Endothelial cell of umbilical vein (primary cell): ENCODE data around the gene RTN4RL1. TPM values are rescaled to one million over a fixed set of nuclear protein-coding genes. Genes with fewer than 3 reads are reported as not detected.

Experiments
- BruUV-seq: library from RNA; stranded (reverse); fragments of 400-500 nt; replicated peaks from 2 replicates; lab custom pipeline; 2021; lab: Mats Ljungman, UMichigan
- CTCF ChIA-PET: fragments of 300-600, 350-600 bp; sonication (Branson Sonifier 250); formaldehyde crosslinking; loops from one replicate; lab custom pipeline; 2021; ENCODE audit warnings: antibody characterized with exemption, inconsistent platforms; lab: Charles Lee
- POLR2A ChIA-PET: fragments of 300-600, 350-600 bp; sonication (Branson Sonifier 250); formaldehyde crosslinking; loops from one replicate; lab custom pipeline; 2021; ENCODE audit warnings: antibody characterized with exemption, inconsistent platforms; lab: Charles Lee
- DNase-seq: peaks from one replicate; pipeline ENCODE4 v3.0.0-alpha.2; 2011; ENCODE audit warnings: low read depth, low spot score
- FAIRE-seq: peaks from 2 replicates; lab custom pipeline; 2011; peaks lifted over from hg19 to GRCh38; lab: Jason Lieb, UNC
- H2AFZ ChIP-seq: 2 replicates; pipeline ENCODE4 v1.6.0; 2012; ENCODE audit warnings: low read depth, low read length, control low read depth, inconsistent platforms
- H3K27ac ChIP-seq: 2 replicates; pipeline ENCODE4 v1.5.1; 2011; ENCODE audit warnings: low read depth, mild to moderate bottlenecking, control low read depth, low read length, moderate library complexity; ENCODE audit not compliant: insufficient read depth
- H3K27me3 ChIP-seq, 2 experiments: 2 replicates each; pipeline versions ENCODE4 v1.6.0 to v1.6.1; 2011; ENCODE audit warnings: low read length in 2 of 2, mixed read lengths in 1 of 2; ENCODE audit not compliant: control insufficient read depth in 2 of 2, insufficient read depth in 2 of 2
- H3K36me3 ChIP-seq, 2 experiments: 2 replicates in 1 of 2; 3 replicates in 1 of 2; pipeline ENCODE4 v1.5.1; 2011; ENCODE audit warnings: low read length in 2 of 2, mild to moderate bottlenecking in 1 of 2, moderate library complexity in 1 of 2; ENCODE audit not compliant: control insufficient read depth in 2 of 2, insufficient read depth in 2 of 2; ENCODE audit errors: extremely low read depth in 1 of 2
- H3K4me1 ChIP-seq: 3 replicates; pipeline ENCODE4 v1.5.1; 2011; ENCODE audit warnings: mild to moderate bottlenecking, low read length; ENCODE audit not compliant: control insufficient read depth, insufficient read depth; ENCODE audit errors: extremely low read depth
- H3K4me2 ChIP-seq: 2 replicates; pipeline ENCODE4 v1.6.1; 2011; ENCODE audit warnings: low read length, control low read depth, mixed read lengths; ENCODE audit not compliant: insufficient read depth
- H3K4me3 ChIP-seq, 3 experiments: fragments of 200-600 bp in 1 of 3; sonication (generic), shearing (Covaris generic) in 1 of 3; replicated peaks in 1 of 3; 2 replicates each; pipeline ENCODE4 v1.5.1; 2011 to 2016; ENCODE audit warnings: control low read depth in 3 of 3, low read length in 3 of 3, mild to moderate bottlenecking in 2 of 3, inconsistent platforms in 1 of 3, low read depth in 1 of 3, moderate library complexity in 1 of 3; ENCODE audit not compliant: insufficient read depth in 1 of 3
- H3K79me2 ChIP-seq: 2 replicates; pipeline ENCODE4 v1.6.0; 2012; ENCODE audit warnings: low read length, inconsistent platforms; ENCODE audit not compliant: control insufficient read depth, insufficient read depth
- H3K9ac ChIP-seq: replicated peaks from 2 replicates; pipeline ENCODE3; 2011; ENCODE audit warnings: low read length, control low read depth; ENCODE audit not compliant: insufficient read depth; ENCODE audit errors: extremely low read depth
- H3K9me1 ChIP-seq: replicated peaks from 3 replicates; pipeline ENCODE4 v1.6.0; 2011; ENCODE audit warnings: mild to moderate bottlenecking, low read length; ENCODE audit not compliant: control insufficient read depth, insufficient read depth; ENCODE audit errors: extremely low read depth
- H3K9me3 ChIP-seq: replicated peaks from 2 replicates; pipeline ENCODE4 v1.5.1; 2012; ENCODE audit warnings: low read length, inconsistent platforms; ENCODE audit not compliant: control insufficient read depth, insufficient read depth
- H4K20me1 ChIP-seq: replicated peaks from 2 replicates; pipeline ENCODE3; 2011; ENCODE audit warnings: mild to moderate bottlenecking, low read length; ENCODE audit not compliant: control insufficient read depth, insufficient read depth; ENCODE audit errors: extremely low read depth
- CTCF ChIP-seq, 2 donors: IDR thresholded peaks; 1 replicate in 1 of 2; 2 replicates in 1 of 2; pipeline ENCODE4 v1.5.1; 2011; ENCODE audit warnings: low read length in 2 of 2, mild to moderate bottlenecking in 2 of 2, moderate library complexity in 2 of 2, control low read depth in 1 of 2, inconsistent platforms in 1 of 2, low read depth in 1 of 2; ENCODE audit not compliant: insufficient read depth in 1 of 2; ENCODE audit errors: extremely low read depth in 1 of 2
- EZH2 ChIP-seq: IDR thresholded peaks from 2 replicates; pipeline ENCODE4 v1.6.1; 2012; ENCODE audit warnings: borderline replicate concordance, low read depth, mild to moderate bottlenecking, moderate library complexity, low read length, inconsistent platforms; ENCODE audit not compliant: severe bottlenecking
- FOS ChIP-seq: IDR thresholded peaks from 2 replicates; pipeline ENCODE4 v1.6.1; 2011; ENCODE audit warnings: mild to moderate bottlenecking, low read length, moderate library complexity, borderline replicate concordance; ENCODE audit not compliant: insufficient read depth
- GATA2 ChIP-seq: IDR thresholded peaks from 2 replicates; pipeline ENCODE4 v1.7.0; 2011; ENCODE audit warnings: low read depth, mild to moderate bottlenecking, moderate library complexity, mixed read lengths, low read length; ENCODE audit not compliant: insufficient read length, insufficient read depth
- JUN ChIP-seq: IDR thresholded peaks from 2 replicates; pipeline ENCODE4 v1.6.1; 2011; ENCODE audit warnings: borderline replicate concordance, low read depth; ENCODE audit not compliant: insufficient read length, insufficient read depth
- MAX ChIP-seq: IDR thresholded peaks from 2 replicates; pipeline ENCODE4 v1.6.1; 2011; ENCODE audit not compliant: insufficient read depth, insufficient read length
- MYC ChIP-seq: IDR thresholded peaks from one replicate; pipeline ENCODE4 v1.6.1; 2011; ENCODE audit warnings: mild to moderate bottlenecking, low read depth, low read length
- POLR2A ChIP-seq: IDR thresholded peaks from 2 replicates; pipeline ENCODE4 v1.6.1; 2012; ENCODE audit warnings: low read depth, mild to moderate bottlenecking, control low read depth, low read length
- POLR2AphosphoS5 ChIP-seq: IDR thresholded peaks from 2 replicates; pipeline ENCODE4 v1.6.1; 2012; ENCODE audit warnings: low read depth, mild to moderate bottlenecking, control low read depth, low read length, moderate library complexity; ENCODE audit not compliant: insufficient read depth
- dilution Hi-C: fragments of 300-500 bp; cut with MboI; formaldehyde crosslinking; loops from one replicate; pipeline ENCODE4 v1.15.0; 2019; ENCODE audit warnings: low sequenced_read_pairs; ENCODE audit not compliant: extremely low pct_ligation_motif_present
- intact Hi-C: fragments of 100-400 bp; cut with micrococcal nuclease; formaldehyde crosslinking; loops from one replicate; pipeline ENCODE4 v1.10.0; 2022
- polyA plus RNA-seq, 4 experiments: library from polyadenylated mRNA; depleted of rRNA in 3 of 4; stranded (reverse) in 3 of 4; unstranded in 1 of 4; fragments of >200 nt; gene quantifications; 2 replicates each; pipeline versions ENCODE4 v1.2.1 to v1.2.3, GENCODE V29; 2011 to 2012; ENCODE audit warnings: missing spikeins in 1 of 4
- total RNA-seq: library from RNA; stranded (reverse); gene quantifications from 2 replicates; pipeline ENCODE4 v1.2.3, GENCODE V29; 2021

RTN4RL1 gene
- total and polyA plus RNA-seq, 2 donors (not counting 3 experiments of a cell fraction or from before 2014, with no cell fraction given) = 0.04 TPM; not detected in 1

- dilution Hi-C loops (no loop called here), intact Hi-C loops (no loop called here)
- DNase-seq (no peak), FAIRE-seq (no peak)
- peaks cover 15% of the 10 kb centered on the region for H3K4me1 ChIP-seq
- ChIA-PET CTCF (interaction anchor here (1.5 to 2.8 kb wide), 3 partner anchors 105 to 127 kb away, joined by 4 to 23 read pairs (median 8); no protein-coding TSS in a partner anchor), POLR2A (no interaction called here)
- no peaks in the 10 kb centered on the region for H3K9me3 ChIP-seq
- no peaks in the 10 kb centered on the region for H3K9me1 ChIP-seq
- H3K79me2 ChIP-seq = no peaks in the 10 kb centered on the region
- no TSS peak for BruUV-seq
- H3K27me3 ChIP-seq = peaks cover 16 to 28% of the 10 kb centered on the region in 2 experiments
- no peaks in the 10 kb centered on the region for H4K20me1 ChIP-seq
- H2AFZ ChIP-seq = no peak overlapping the region
- H3K9ac ChIP-seq = no peak overlapping the region
- no peaks in the 10 kb centered on the region for H3K36me3 ChIP-seq
- no peak overlapping the region for H3K4me2 ChIP-seq
- H3K27ac ChIP-seq = no peak overlapping the region
- H3K4me3 ChIP-seq = no peak overlapping the region
- TF ChIP-seq JUN (no peak), FOS (no peak), CTCF (IDR thresholded peaks at IDR 0.05; ENCODE audit: extremely low read depth in 1 of 2, insufficient read depth in 1 of 2, low read depth in 1 of 2, low read length in 2 of 2) (no peak), EZH2 (no peak), POLR2AphosphoS5 (no peak), POLR2A (no peak), GATA2 (no peak), MYC (no peak), MAX (no peak)
These were observed 5.4 kb downstream of the RTN4RL1 start for GRCh38 chr17:2019723-2020122.
